PFSK-1 (cell line): ENCODE measurements around the gene ZNF541.

Source experiments
- SIN3A ChIP-seq: IDR thresholded peaks from 2 replicates; pipeline ENCODE4 v1.6.1; 2012; ENCODE audit warnings: mild to moderate bottlenecking, low read length, moderate library complexity, borderline replicate concordance; ENCODE audit not compliant: insufficient read depth
- TF ChIP-seq, protein P1 (sequence below), 2 experiments: IDR thresholded peaks; 2 replicates each; pipeline versions ENCODE4 v1.6.1 to v1.8.0; 2011 to 2012; ENCODE audit warnings: low read depth in 2 of 2, low read length in 2 of 2, control low read depth in 1 of 2, inconsistent platforms in 1 of 2, mild to moderate bottlenecking in 1 of 2, moderate library complexity in 1 of 2; ENCODE audit not compliant: insufficient read depth in 1 of 2

DNA sequence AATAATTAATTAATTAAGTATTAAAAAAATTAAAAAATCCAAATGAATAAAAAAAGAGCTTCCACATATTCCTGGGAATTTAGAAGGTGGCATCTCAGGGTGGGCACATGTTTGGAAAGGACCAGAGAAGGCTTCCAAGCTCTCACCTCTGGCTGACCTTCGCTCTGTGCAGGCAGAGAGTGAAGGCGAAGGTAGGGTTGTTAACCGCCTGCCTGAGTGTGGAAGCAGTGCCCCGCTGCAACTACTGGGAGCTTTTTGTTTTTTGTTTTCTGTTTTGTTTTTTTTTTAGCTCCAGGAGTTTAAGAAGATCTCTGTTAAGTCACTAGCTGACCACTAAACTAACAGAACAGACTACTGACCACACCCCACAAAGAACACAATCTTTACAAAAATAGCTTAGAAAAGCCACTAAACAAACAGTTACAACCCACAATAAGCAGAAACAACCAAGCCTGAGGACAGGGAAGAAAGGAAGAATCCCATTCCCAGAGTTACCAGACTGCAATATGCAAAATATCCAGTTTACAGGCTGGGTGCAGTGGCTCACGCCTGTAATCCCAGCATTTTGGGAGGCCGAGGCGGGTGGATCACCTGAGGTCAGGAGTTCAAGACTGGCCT is 11.4 kb downstream of the ZNF541 start:
- TF ChIP-seq, protein P1, sequence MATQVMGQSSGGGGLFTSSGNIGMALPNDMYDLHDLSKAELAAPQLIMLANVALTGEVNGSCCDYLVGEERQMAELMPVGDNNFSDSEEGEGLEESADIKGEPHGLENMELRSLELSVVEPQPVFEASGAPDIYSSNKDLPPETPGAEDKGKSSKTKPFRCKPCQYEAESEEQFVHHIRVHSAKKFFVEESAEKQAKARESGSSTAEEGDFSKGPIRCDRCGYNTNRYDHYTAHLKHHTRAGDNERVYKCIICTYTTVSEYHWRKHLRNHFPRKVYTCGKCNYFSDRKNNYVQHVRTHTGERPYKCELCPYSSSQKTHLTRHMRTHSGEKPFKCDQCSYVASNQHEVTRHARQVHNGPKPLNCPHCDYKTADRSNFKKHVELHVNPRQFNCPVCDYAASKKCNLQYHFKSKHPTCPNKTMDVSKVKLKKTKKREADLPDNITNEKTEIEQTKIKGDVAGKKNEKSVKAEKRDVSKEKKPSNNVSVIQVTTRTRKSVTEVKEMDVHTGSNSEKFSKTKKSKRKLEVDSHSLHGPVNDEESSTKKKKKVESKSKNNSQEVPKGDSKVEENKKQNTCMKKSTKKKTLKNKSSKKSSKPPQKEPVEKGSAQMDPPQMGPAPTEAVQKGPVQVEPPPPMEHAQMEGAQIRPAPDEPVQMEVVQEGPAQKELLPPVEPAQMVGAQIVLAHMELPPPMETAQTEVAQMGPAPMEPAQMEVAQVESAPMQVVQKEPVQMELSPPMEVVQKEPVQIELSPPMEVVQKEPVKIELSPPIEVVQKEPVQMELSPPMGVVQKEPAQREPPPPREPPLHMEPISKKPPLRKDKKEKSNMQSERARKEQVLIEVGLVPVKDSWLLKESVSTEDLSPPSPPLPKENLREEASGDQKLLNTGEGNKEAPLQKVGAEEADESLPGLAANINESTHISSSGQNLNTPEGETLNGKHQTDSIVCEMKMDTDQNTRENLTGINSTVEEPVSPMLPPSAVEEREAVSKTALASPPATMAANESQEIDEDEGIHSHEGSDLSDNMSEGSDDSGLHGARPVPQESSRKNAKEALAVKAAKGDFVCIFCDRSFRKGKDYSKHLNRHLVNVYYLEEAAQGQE (IDR thresholded peaks at IDR 0.05; ENCODE audit: insufficient read depth in 1 of 2, low read depth in 2 of 2, low read length in 2 of 2) = no peak
- no peak for TF ChIP-seq SIN3A
